OCI-LY3 (cell line): ENCODE results near the gene ITSN1.

Experiments used
- CTCF ChIP-seq: fragments of 200-600, 300-600 bp; sonication (generic); IDR thresholded peaks from 2 replicates; pipeline ENCODE4 v1.5.1; 2014; ENCODE audit warnings: antibody characterized with exemption, low read length, low read depth
- EZH2phosphoT487 ChIP-seq: fragments of 200-600 bp; shearing (Covaris generic); IDR thresholded peaks from 2 replicates; pipeline ENCODE4 v1.6.1; 2018; ENCODE audit warnings: antibody characterized with exemption, mixed run types, low read depth

- no peak for TF ChIP-seq CTCF
- no peak for TF ChIP-seq EZH2phosphoT487
Observed at GRCh38 chr21:33664135-33664534, 21.8 kb downstream of the ITSN1 start.
